ENCODE measurements around the gene LRRC8B. TPM values are rescaled to one million over a fixed set of nuclear protein-coding genes. Genes with fewer than 3 reads are reported as not detected.
A peak's percentile ranks its signal among the peaks of the same experiment; 100 is the strongest.
"Not testable (repeated sequence)": the region's sequence is repeated elsewhere in the genome, so short reads cannot be mapped to it uniquely, and the experiment has no call there.

LRRC8B gene
- total RNA-seq, 1 donor from 2014 or later, result 2.3 TPM

- TF ChIP-seq, protein P1, sequence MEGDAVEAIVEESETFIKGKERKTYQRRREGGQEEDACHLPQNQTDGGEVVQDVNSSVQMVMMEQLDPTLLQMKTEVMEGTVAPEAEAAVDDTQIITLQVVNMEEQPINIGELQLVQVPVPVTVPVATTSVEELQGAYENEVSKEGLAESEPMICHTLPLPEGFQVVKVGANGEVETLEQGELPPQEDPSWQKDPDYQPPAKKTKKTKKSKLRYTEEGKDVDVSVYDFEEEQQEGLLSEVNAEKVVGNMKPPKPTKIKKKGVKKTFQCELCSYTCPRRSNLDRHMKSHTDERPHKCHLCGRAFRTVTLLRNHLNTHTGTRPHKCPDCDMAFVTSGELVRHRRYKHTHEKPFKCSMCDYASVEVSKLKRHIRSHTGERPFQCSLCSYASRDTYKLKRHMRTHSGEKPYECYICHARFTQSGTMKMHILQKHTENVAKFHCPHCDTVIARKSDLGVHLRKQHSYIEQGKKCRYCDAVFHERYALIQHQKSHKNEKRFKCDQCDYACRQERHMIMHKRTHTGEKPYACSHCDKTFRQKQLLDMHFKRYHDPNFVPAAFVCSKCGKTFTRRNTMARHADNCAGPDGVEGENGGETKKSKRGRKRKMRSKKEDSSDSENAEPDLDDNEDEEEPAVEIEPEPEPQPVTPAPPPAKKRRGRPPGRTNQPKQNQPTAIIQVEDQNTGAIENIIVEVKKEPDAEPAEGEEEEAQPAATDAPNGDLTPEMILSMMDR (IDR thresholded peaks at IDR 0.05), result no peak
- Mint-ChIP-seq H3K4me1 (ENCODE audit: unreplicated experiment) (peaks cover 2% of the 10 kb centered on the region), H3K36me3 (ENCODE audit: unreplicated experiment) (no peaks in the 10 kb centered on the region), H3K27ac (ENCODE audit: unreplicated experiment) (no peak overlapping the region), H3K4me3 (ENCODE audit: unreplicated experiment) (no peak overlapping the region), H3K9me3 (ENCODE audit: unreplicated experiment) (peaks cover 9% of the 10 kb centered on the region), H3K27me3 (ENCODE audit: unreplicated experiment) (peaks cover 30% of the 10 kb centered on the region)
- no peak for DNase-seq (ENCODE audit: extremely low spot score, unreplicated experiment)
These were observed 8.6 kb upstream of the LRRC8B start for GRCh38 chr1:89516055-89516454.

- H3K4me3 Mint-ChIP-seq (ENCODE audit: unreplicated experiment), result no peak overlapping the region
- DNase-seq (ENCODE audit: extremely low spot score, unreplicated experiment), result no peak
- H3K4me1 Mint-ChIP-seq (ENCODE audit: unreplicated experiment), result peaks cover 2% of the 10 kb centered on the region
- no peaks in the 10 kb centered on the region for H3K36me3 Mint-ChIP-seq (ENCODE audit: unreplicated experiment)
- H3K9me3 Mint-ChIP-seq (ENCODE audit: unreplicated experiment), result peaks cover 6% of the 10 kb centered on the region
- H3K27ac Mint-ChIP-seq (ENCODE audit: unreplicated experiment), result no peak overlapping the region
- H3K27me3 Mint-ChIP-seq (ENCODE audit: unreplicated experiment), result peaks cover 20% of the 10 kb centered on the region
- TF ChIP-seq, protein P1 (IDR thresholded peaks at IDR 0.05), result no peak
These were observed 6.4 kb upstream of the LRRC8B start for GRCh38 chr1:89518221-89518631.

- H3K27me3 Mint-ChIP-seq (ENCODE audit: unreplicated experiment), result peaks cover 6% of the 10 kb centered on the region
- no peaks in the 10 kb centered on the region for H3K36me3 Mint-ChIP-seq (ENCODE audit: unreplicated experiment)
- H3K4me3 Mint-ChIP-seq (ENCODE audit: unreplicated experiment), result no peak overlapping the region
- DNase-seq (ENCODE audit: extremely low spot score, unreplicated experiment), result no peak
- TF ChIP-seq, protein P1 (IDR thresholded peaks at IDR 0.05), result peak; percentile 66
- peaks cover 6% of the 10 kb centered on the region for H3K4me1 Mint-ChIP-seq (ENCODE audit: unreplicated experiment)
- H3K27ac Mint-ChIP-seq (ENCODE audit: unreplicated experiment), result no peak overlapping the region
- H3K9me3 Mint-ChIP-seq (ENCODE audit: unreplicated experiment), result no peaks in the 10 kb centered on the region
These were observed 4.8 kb upstream of the LRRC8B start for GRCh38 chr1:89519779-89520358.

DNA sequence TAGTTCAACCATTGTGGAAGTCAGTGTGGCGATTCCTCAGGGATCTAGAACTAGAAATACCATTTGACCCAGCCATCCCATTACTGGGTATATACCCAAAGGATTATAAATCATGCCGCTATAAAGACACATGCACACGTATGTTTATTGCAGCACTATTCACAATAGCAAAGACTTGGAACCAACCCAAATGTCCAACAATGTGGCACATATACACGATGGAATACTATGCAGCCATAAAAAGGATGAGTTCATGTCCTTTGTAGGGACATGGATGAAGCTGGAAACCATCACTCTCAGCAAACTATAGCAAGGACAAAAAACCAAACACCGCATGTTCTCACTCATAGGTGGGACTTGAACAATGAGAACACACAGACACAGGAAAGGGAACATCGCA, 2.7 kb upstream of the LRRC8B start:
- not testable (repeated sequence) for DNase-seq (ENCODE audit: extremely low spot score, unreplicated experiment); H3K36me3 Mint-ChIP-seq (ENCODE audit: unreplicated experiment); H3K4me3 Mint-ChIP-seq (ENCODE audit: unreplicated experiment)

GRCh38 chr1:89523572-89524368, 859 bp upstream of the LRRC8B start:
- TF ChIP-seq, protein P1 (IDR thresholded peaks at IDR 0.05), result no peak
- Mint-ChIP-seq H3K4me3 (ENCODE audit: unreplicated experiment) (peak overlapping the region; percentile 72), H3K27ac (ENCODE audit: unreplicated experiment) (peak overlapping the region; percentile 15), H3K27me3 (ENCODE audit: unreplicated experiment) (peaks cover 6% of the 10 kb centered on the region), H3K4me1 (ENCODE audit: unreplicated experiment) (peaks cover 11% of the 10 kb centered on the region), H3K9me3 (ENCODE audit: unreplicated experiment) (no peaks in the 10 kb centered on the region), H3K36me3 (ENCODE audit: unreplicated experiment) (no peaks in the 10 kb centered on the region)
- DNase-seq (ENCODE audit: extremely low spot score, unreplicated experiment), result no peak

More for the DNA sequence above, 2.7 kb upstream of the LRRC8B start:
- H3K9me3 Mint-ChIP-seq (ENCODE audit: unreplicated experiment); H3K27ac Mint-ChIP-seq (ENCODE audit: unreplicated experiment); H3K27me3 Mint-ChIP-seq (ENCODE audit: unreplicated experiment): not testable (repeated sequence)
- peaks cover 11% of the 10 kb centered on the region for H3K4me1 Mint-ChIP-seq (ENCODE audit: unreplicated experiment)
